HCT116 (cell line): ENCODE results near the gene ADAMTS6. TPM values are rescaled to one million over a fixed set of nuclear protein-coding genes. Genes with fewer than 3 reads are reported as not detected.

ENCODE experiments used
- ATAC-seq: fragments of 200-7000 bp; cut with Tn5 transposase; 2 replicates; pipeline ENCODE4 v1.9.1; 2020; ENCODE audit warnings: mild to moderate bottlenecking, moderate library complexity
- BruUV-seq: library from RNA; stranded (reverse); fragments of 400-500 nt; replicated peaks from 2 replicates; lab custom pipeline; 2021; lab: Mats Ljungman, UMichigan
- CTCF ChIA-PET: fragments of 300-600 bp; sonication (Branson Sonifier 250); formaldehyde crosslinking; loops from one replicate; lab custom pipeline; 2021; ENCODE audit warnings: antibody characterized with exemption; lab: Charles Lee
- POLR2A ChIA-PET: fragments of 300-600, 350-600 bp; sonication (Branson Sonifier 250); formaldehyde crosslinking; loops from one replicate; lab custom pipeline; 2021; ENCODE audit warnings: antibody characterized with exemption; lab: Charles Lee
- RAD21 ChIA-PET, 2 experiments: fragments of 300-600 bp; sonication (Branson Sonifier 250); formaldehyde crosslinking; loops; one replicate each; lab custom pipeline; 2023; ENCODE audit warnings: low total read pairs in 2 of 2; ENCODE audit not compliant: uncharacterized antibody in 2 of 2, unreplicated experiment in 2 of 2, low non-redundant PET in 1 of 2; lab: Charles Lee
- DNase-seq: peaks from one replicate; pipeline ENCODE4 v3.0.0-alpha.2; 2010; ENCODE audit warnings: low read depth, low spot score
- H2AFZ ChIP-seq: fragments of 200-600 bp; shearing (Covaris generic), sonication (generic); 2 replicates; pipeline ENCODE4 v1.6.1; 2017; ENCODE audit warnings: low read depth, mixed run types, mixed read lengths, antibody characterized with exemption, low read length; ENCODE audit not compliant: poor library complexity, severe bottlenecking
- H3K27ac ChIP-seq: 2 replicates; pipeline ENCODE4 v1.5.1; 2012; ENCODE audit warnings: low read depth, low read length
- H3K27me3 ChIP-seq: fragments of 200-600 bp; sonication (generic); 2 replicates; pipeline ENCODE4 v1.6.1; 2016; ENCODE audit warnings: mixed run types, low read length, mixed read lengths; ENCODE audit not compliant: insufficient read depth
- H3K36me3 ChIP-seq, 2 experiments: fragments of 200-500 bp in 1 of 2; fragments of 200-600 bp in 1 of 2; sonication (Bioruptor generic) in 1 of 2; sonication (generic) in 1 of 2; 2 replicates each; pipeline versions ENCODE4 v1.5.1 to v1.6.1; 2014 to 2016; ENCODE audit warnings: low read length in 2 of 2, inconsistent platforms in 1 of 2, mixed read lengths in 1 of 2, mixed run types in 1 of 2; ENCODE audit not compliant: insufficient read depth in 2 of 2, control insufficient read depth in 1 of 2
- H3K4me1 ChIP-seq, 2 experiments: fragments of 200-600 bp in 1 of 2; sonication (generic) in 1 of 2; 2 replicates each; pipeline versions ENCODE4 v1.5.1 to v1.6.1; 2012 to 2017; ENCODE audit warnings: low read length in 2 of 2, inconsistent platforms in 1 of 2, mild to moderate bottlenecking in 1 of 2, mixed read lengths in 1 of 2, mixed run types in 1 of 2, moderate library complexity in 1 of 2; ENCODE audit not compliant: insufficient read depth in 2 of 2, control insufficient read depth in 1 of 2
- H3K4me2 ChIP-seq: fragments of 200-600 bp; sonication (generic); 2 replicates; pipeline ENCODE4 v1.6.1; 2017; ENCODE audit warnings: mixed run types, low read length, mixed read lengths
- H3K4me3 ChIP-seq, 2 experiments: fragments of 200-600 bp in 1 of 2; sonication (generic) in 1 of 2; replicated peaks in 1 of 2; 2 replicates each; pipeline ENCODE4 v1.5.1; 2011 to 2016; ENCODE audit warnings: low read length in 2 of 2, control low read depth in 1 of 2, low read depth in 1 of 2, mild to moderate bottlenecking in 1 of 2, mixed read lengths in 1 of 2, mixed run types in 1 of 2
- H3K79me2 ChIP-seq: fragments of 200-600 bp; sonication (generic); 2 replicates; pipeline ENCODE4 v1.6.1; 2017; ENCODE audit warnings: mild to moderate bottlenecking, mixed run types, low read length, moderate library complexity, mixed read lengths; ENCODE audit not compliant: insufficient read depth
- H3K9ac ChIP-seq: fragments of 200-600 bp; sonication (generic); 2 replicates; pipeline ENCODE4 v1.6.1; 2016; ENCODE audit warnings: low read length, mixed read lengths
- H3K9me2 ChIP-seq: fragments of 200-600 bp; sonication (generic), shearing (Covaris generic); 2 replicates; pipeline ENCODE4 v1.6.1; 2017; ENCODE audit warnings: mixed run types, mild to moderate bottlenecking, moderate library complexity; ENCODE audit not compliant: insufficient read depth
- H3K9me3 ChIP-seq, 2 experiments: fragments of 200-500 bp in 1 of 2; fragments of 200-600 bp in 1 of 2; sonication (Bioruptor generic) in 1 of 2; sonication (generic) in 1 of 2; 2 replicates each; pipeline ENCODE4 v1.6.1; 2014 to 2017; ENCODE audit warnings: low read length in 2 of 2, mixed read lengths in 2 of 2, inconsistent platforms in 1 of 2, low read depth in 1 of 2, mild to moderate bottlenecking in 1 of 2, mixed run types in 1 of 2, moderate library complexity in 1 of 2; ENCODE audit not compliant: control insufficient read depth in 1 of 2, insufficient read depth in 1 of 2
- H4K20me1 ChIP-seq: fragments of 200-600 bp; sonication (generic), shearing (Covaris generic); 2 replicates; pipeline ENCODE4 v1.6.1; 2017; ENCODE audit warnings: mixed run types, mild to moderate bottlenecking, moderate library complexity; ENCODE audit not compliant: insufficient read depth
- CBX3 ChIP-seq: IDR thresholded peaks from 2 replicates; pipeline ENCODE4 v1.6.1; 2012; ENCODE audit warnings: low read depth
- CEBPB ChIP-seq: IDR thresholded peaks from 2 replicates; pipeline ENCODE4 v1.6.1; 2012; ENCODE audit warnings: low read depth
- CTCF ChIP-seq, 3 experiments: fragments of 200-600 bp in 1 of 3; sonication (generic) in 1 of 3; IDR thresholded peaks in 2 of 3; conservative IDR thresholded peaks in 1 of 3; 2 replicates each; pipeline ENCODE4 v1.5.1; 2012 to 2017; ENCODE audit warnings: low read depth in 2 of 3, low read length in 2 of 3, antibody characterized with exemption in 1 of 3, borderline replicate concordance in 1 of 3, control low read depth in 1 of 3, mild to moderate bottlenecking in 1 of 3, mixed read lengths in 1 of 3, mixed run types in 1 of 3, moderate library complexity in 1 of 3; ENCODE audit not compliant: insufficient read depth in 1 of 3
- ELF1 ChIP-seq: IDR thresholded peaks from 2 replicates; pipeline ENCODE4 v1.6.1; 2012; ENCODE audit warnings: low read depth, borderline replicate concordance
- EZH2 ChIP-seq: fragments of 200-600 bp; sonication (generic); IDR thresholded peaks from 2 replicates; pipeline ENCODE4 v1.6.1; 2017; ENCODE audit warnings: antibody characterized with exemption, mixed run types
- FOSL1 ChIP-seq: IDR thresholded peaks from 2 replicates; pipeline ENCODE4 v1.6.1; 2012; ENCODE audit warnings: low read depth
- POLR2AphosphoS5 ChIP-seq: IDR thresholded peaks from 2 replicates; pipeline ENCODE4 v1.6.1; 2011; ENCODE audit warnings: mild to moderate bottlenecking, low read depth, low read length, moderate library complexity
- SIN3A ChIP-seq: IDR thresholded peaks from 2 replicates; pipeline ENCODE4 v1.6.1; 2012; ENCODE audit warnings: low read depth
- SP1 ChIP-seq: IDR thresholded peaks from 2 replicates; pipeline ENCODE4 v1.6.1; 2012; ENCODE audit warnings: low read depth
- SRF ChIP-seq: IDR thresholded peaks from 2 replicates; pipeline ENCODE4 v1.6.1; 2012; ENCODE audit warnings: low read depth
- TCF7L2 ChIP-seq: IDR thresholded peaks from 2 replicates; pipeline ENCODE4 v1.7.0; 2011; ENCODE audit warnings: borderline replicate concordance, inconsistent platforms; ENCODE audit not compliant: insufficient read depth, insufficient read length; ENCODE audit errors: extremely low read depth
- ZFX ChIP-seq: fragments of 450-650 bp; IDR thresholded peaks from 2 replicates; pipeline ENCODE4 v1.6.1; 2017
- ZNF274 ChIP-seq: fragments of 200-500 bp; sonication (Bioruptor generic); IDR thresholded peaks from 2 replicates; pipeline ENCODE4 v1.6.1; 2014; ENCODE audit warnings: mild to moderate bottlenecking, low read depth, low read length, inconsistent platforms
- intact Hi-C: fragments of 100-400 bp; cut with micrococcal nuclease; formaldehyde crosslinking; loops from 2 replicates; pipeline ENCODE4 v1.10.0; 2022
- total RNA-seq: library from RNA; stranded (reverse); gene quantifications from one replicate; pipeline ENCODE4 v1.2.1, GENCODE V29; 2021; ENCODE audit not compliant: unreplicated experiment

ADAMTS6 gene
- total RNA-seq, 1 experiment from 2014 or later: 0.93 TPM

- intact Hi-C loops: no loop called here
- CTCF ChIA-PET: no interaction called here
Measured at GRCh38 chr5:65292196-65292595, 189.5 kb downstream of the ADAMTS6 start.

More at GRCh38 chr5:65292196-65292595, 189.5 kb downstream of the ADAMTS6 start:
- no peaks in the 10 kb centered on the region for H3K79me2 ChIP-seq
- H3K27me3 ChIP-seq: no peaks in the 10 kb centered on the region
- no peaks in the 10 kb centered on the region for H3K4me1 ChIP-seq
- RAD21 ChIA-PET: no interaction called here
- H3K36me3 ChIP-seq: no peaks in the 10 kb centered on the region
- H3K9me3 ChIP-seq: no peaks in the 10 kb centered on the region
- POLR2A ChIA-PET: no interaction called here
- no peak overlapping the region for H3K4me3 ChIP-seq
- no peaks in the 10 kb centered on the region; the same call in 1 of the 2 replicates for H3K9me2 ChIP-seq
- ATAC-seq (no peak), DNase-seq (no peak)
- BruUV-seq: no TSS peak
- no peak overlapping the region for H2AFZ ChIP-seq
- no peaks in the 10 kb centered on the region for H4K20me1 ChIP-seq
- H3K9ac ChIP-seq: no peak overlapping the region
- H3K27ac ChIP-seq: no peak overlapping the region
- TF ChIP-seq TCF7L2 (no peak), SP1 (no peak), CEBPB (no peak), ELF1 (no peak), FOSL1 (no peak), SRF (no peak), ZNF274 (no peak), ZFX (no peak), POLR2AphosphoS5 (no peak), CBX3 (no peak), SIN3A (no peak), EZH2 (no peak), CTCF (IDR thresholded peaks at IDR 0.05 in 2 of 3, conservative IDR thresholded peaks at IDR 0.05 in 1 of 3; ENCODE audit: borderline replicate concordance in 1 of 3, insufficient read depth in 1 of 3, low read depth in 2 of 3, low read length in 2 of 3) (no peak)
- TF ChIP-seq, all 23 proteins: peak for 0
- H3K4me2 ChIP-seq: no peak overlapping the region
